Embryonic facial prominence (tissue), 1 donor: ENCODE measurements around the gene RCOR1.
A peak's percentile ranks its signal among the peaks of the same experiment; 100 is the strongest.
"Not testable (repeated sequence)": the region's sequence is repeated elsewhere in the genome, so short reads cannot be mapped to it uniquely, and the experiment has no call there.

ENCODE experiments used
- DNase-seq: peaks from one replicate; pipeline ENCODE4 v3.0.0-alpha.2; 2016; ENCODE audit errors: extremely low spot score

Gene RCOR1

DNA sequence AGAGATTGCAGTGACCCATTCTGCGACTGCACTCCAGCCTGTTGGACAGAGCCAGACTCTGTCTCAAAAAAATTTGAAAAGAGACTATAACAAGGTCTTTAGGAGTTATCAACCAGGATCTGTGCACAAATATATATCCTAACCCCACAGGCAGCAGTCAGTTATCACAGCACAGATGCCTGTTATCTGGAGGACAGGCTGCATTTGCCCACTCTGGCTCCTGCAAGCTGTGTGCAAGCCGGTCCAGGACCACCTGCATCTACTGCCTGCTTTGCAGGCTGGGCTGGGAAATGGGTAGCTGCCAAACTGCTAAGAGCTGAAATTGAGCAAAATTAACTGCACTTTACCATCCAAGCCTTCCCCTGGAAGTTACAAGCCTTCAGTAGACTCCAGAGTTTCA, 21.4 kb upstream of the RCOR1 start:
- DNase-seq, result no peak

- no peak for DNase-seq
These were observed 20.9 kb upstream of the RCOR1 start for GRCh38 chr14:102571478-102572042.

GRCh38 chr14:102573161-102573560, 19.3 kb upstream of the RCOR1 start:
- DNase-seq, result not testable (repeated sequence)

- no peak for DNase-seq
These were observed 18.8 kb upstream of the RCOR1 start for GRCh38 chr14:102573591-102574046.

DNA sequence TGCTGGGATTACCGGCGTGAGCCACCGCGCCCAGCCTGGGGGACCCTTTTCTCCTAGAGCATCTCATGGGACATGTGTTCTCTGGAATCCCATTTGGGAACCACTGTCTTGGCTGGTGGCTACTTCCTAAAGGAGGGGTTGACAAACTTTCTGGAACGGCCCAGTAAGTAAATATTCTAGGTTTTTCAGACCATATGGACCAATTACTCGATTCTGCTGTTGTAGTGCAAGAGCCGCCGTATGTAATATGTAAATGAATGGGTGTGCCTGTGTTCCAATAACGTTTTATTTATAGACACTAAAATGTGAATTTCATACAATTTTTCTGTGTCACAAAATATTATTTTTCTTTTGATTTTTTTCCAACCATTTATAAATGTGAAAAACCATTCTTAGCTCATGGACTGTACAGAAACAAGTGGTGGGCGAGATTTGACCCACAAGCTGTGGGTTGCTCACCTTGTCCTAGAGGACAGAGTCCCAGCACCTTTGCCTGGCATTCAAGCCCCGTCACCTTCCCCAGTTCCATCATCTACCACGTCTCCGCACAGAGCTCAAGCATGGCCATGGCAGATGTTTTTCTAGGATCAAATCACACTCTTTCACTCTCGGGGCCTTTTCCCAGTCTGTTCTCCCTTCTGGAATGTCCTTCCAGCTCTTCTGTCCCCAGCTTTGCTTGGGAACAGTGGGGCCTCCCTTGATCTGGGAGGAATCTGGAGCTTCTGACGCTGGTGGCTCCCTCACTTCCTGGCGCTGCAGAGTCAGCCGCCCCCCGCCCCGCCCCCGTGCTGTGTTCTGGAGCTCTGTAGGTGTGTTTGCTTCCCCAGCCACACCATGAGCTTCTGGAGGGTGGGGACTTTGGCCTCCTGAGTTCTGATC, 17.9 kb upstream of the RCOR1 start:
- no peak for DNase-seq

GRCh38 chr14:102575160-102575845, 17.1 kb upstream of the RCOR1 start:
- DNase-seq, result no peak

DNA sequence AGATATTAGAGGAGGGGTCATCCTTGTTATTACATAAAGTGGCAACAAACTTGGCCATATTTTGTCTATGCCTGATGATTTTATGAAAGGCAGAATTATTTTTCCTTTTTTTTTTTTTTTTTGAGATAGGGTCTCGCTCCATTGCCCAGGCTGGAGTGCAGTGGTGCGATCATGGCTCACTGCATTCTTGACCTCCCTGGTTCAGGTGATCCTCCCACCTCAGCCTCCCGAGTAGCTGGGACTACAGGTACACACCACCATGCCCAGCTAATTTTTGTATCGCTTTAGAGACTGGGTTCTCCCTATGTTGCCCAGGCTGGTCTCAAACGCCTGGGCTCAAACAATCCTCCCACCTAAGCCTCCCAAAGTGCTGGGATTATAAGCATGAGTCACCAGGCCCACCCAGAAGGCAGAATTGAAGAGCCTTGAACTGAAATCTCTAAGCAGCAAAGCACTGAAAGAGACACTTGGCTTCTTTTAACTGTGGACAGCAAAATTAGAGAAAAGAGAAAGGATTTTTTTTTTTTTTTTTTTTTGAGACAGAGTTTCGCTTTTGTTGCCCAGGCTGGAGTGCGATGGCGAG, 16.5 kb upstream of the RCOR1 start:
- DNase-seq, result not testable (repeated sequence)

- no peak for DNase-seq
These were observed 13.6 kb upstream of the RCOR1 start for GRCh38 chr14:102578821-102579220.

- peak; percentile 40 for DNase-seq
These were observed 12.5 kb upstream of the RCOR1 start for GRCh38 chr14:102579696-102580549.

- DNase-seq, result no peak
These were observed 11.8 kb upstream of the RCOR1 start for GRCh38 chr14:102580550-102581110.

DNA sequence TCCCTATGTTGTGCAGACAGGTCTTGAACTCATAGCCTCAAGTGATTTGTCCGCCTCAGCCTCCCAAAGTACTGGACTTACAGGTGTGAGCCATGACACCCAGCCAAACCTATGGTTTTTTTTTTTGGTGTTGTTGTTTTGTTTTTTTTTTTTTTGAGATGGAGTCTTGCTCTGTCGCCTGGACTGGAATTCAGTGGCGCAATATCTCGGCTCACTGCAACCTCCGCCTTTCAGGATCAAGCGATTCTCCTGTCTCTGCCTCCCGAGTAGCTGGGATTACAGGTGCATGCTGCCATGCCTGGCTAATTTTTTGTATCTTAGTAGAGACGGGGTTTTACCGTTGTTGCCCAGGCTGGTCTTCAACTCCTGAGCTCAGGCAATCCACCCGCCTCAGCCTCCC, 11.3 kb upstream of the RCOR1 start:
- no peak for DNase-seq

- no peak for DNase-seq
These were observed 8.7 kb upstream of the RCOR1 start for GRCh38 chr14:102583726-102584125.

- no peak for DNase-seq
These were observed 7.3 kb upstream of the RCOR1 start for GRCh38 chr14:102584871-102585869.

DNA sequence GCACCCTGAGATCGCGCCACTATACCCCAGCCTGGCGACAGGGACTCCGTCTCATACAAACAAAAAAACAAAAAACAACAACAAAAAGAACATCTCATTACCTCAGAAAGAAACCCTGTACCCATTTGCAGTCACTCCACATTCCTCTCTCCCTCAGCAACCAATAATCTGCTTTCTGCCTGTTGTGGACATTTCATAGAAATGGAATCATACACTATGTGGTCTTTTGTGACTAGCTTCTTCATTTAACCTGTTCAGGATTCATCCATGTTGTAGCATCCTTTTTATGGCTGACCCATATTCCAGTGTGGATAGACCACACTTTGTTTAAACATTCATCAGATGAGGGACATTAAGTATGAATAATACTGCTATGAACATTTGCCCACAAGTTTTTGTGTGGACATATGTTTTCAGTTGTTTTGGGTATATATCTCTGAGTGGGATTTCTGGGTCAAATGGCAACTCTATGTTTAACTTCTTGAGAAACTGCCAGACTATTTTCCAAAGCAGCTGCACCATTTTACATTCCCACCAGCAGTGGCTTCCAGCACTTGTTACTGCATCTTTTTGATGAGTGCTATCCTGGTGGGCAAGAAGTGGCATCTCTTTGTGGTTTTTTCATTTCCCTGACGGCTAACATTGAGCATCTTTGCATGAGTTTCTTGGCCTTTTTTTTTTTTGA, 5.9 kb upstream of the RCOR1 start:
- DNase-seq, result no peak

GRCh38 chr14:102588821-102589220, 3.6 kb upstream of the RCOR1 start:
- no peak for DNase-seq

DNA sequence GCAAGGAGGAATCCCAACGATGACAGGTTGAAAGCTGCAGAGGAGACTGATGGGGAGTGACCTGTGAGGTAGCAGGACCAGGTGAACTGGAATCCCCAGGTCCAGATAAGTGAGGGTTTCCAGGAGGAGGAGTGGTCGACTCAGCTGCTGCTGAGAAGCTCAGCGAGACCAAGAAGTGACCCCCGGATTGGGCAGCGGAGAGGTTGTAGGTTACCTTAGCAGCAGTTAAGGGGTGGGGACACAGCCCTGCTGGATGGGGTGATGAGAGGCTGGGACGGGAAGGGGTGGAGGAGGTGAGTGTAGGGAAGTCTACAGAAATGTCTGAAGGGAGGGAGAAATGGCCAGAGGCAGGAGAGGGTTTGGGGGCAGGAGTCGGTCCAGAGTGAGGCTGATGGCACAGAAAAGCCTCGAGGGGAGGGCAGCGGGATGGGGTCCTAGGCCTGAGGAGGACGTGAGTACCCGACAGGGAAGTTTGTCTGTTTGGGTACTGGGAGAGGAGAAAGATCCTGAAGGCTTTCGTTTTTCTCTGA, 2.6 kb upstream of the RCOR1 start:
- DNase-seq, result no peak

- DNase-seq, result no peak
These were observed 1.8 kb upstream of the RCOR1 start for GRCh38 chr14:102590667-102591099.

DNA sequence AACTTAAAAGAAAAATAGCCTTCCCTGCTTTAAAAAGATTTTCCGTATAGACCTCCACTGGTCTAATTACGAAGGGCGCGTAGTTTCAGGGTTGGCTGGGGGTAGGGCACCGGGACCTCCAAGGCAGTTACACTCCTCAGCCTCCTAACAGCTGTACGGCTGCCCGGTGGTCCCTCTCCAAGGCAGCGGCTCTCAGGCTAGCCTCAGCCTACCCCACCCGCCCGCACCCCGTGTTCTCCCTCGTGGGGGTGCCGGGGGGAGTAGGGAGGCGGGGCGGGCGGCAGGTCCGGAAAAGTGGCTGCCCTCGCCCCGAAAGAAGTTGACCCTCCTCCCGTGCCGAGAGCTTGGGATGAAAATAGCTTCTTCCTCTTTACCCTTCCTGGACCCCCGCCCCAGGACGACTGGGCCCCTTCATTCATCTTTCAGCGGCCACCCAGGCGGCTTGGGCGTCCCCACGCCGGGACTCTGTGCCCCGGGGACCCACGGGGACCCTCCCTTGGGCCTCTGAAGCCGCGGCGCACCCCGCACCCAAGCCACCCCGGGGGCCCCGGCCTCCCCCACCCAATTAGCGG, 991 bp upstream of the RCOR1 start:
- peak; percentile 51 for DNase-seq

- DNase-seq, result no peak
These were observed 263 bp downstream of the RCOR1 start for GRCh38 chr14:102592763-102593060.
